ENCODE results near the gene C6orf163. TPM values are rescaled to one million over a fixed set of nuclear protein-coding genes. Genes with fewer than 3 reads are reported as not detected.

The C6orf163 gene
- total RNA-seq, 1 donor from 2014 or later: 2.1 TPM

- no peak for DNase-seq
- intact Hi-C loops (cut with DNase I): no loop called here
- no peak overlapping the region for H3K27ac ChIP-seq
Observed at GRCh38 chr6:87357479-87358196, 13.0 kb downstream of the C6orf163 start.

DNA sequence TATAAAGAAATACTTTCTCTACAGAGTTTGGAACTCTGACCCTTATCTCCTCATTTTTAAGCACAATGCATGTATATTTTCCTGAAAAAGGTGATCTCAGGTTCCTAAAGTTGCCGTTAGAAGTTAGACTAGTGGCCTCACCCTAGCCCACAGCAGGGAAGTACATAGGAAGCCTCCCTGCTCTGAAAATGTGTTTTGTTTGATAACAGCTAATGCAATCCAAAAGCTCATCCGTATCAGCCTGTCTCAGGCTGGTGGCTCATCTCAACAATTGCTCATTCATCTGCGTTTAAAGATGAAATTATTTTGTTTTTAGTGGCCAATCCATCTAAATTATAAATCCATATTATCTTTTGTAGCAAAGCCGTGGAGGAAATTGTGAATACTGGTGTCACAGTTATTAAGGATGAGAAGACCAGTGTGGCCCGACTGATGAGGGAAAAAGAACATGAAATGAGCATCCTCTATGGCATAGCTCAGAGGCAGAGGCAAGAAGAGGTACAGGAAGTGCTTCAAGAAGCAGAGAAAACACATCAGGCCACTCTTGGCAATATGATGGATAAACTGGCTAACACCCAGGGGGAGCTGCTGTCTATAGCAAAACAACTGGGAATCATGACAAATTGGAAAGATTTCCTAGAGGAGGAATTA lies 20.1 kb downstream of the C6orf163 start:
- no peaks in the 10 kb centered on the region for H3K27me3 ChIP-seq
- ATAC-seq (no peak), DNase-seq (no peak)
- no peaks in the 10 kb centered on the region for H3K9me3 ChIP-seq
- TF ChIP-seq, protein P1, sequence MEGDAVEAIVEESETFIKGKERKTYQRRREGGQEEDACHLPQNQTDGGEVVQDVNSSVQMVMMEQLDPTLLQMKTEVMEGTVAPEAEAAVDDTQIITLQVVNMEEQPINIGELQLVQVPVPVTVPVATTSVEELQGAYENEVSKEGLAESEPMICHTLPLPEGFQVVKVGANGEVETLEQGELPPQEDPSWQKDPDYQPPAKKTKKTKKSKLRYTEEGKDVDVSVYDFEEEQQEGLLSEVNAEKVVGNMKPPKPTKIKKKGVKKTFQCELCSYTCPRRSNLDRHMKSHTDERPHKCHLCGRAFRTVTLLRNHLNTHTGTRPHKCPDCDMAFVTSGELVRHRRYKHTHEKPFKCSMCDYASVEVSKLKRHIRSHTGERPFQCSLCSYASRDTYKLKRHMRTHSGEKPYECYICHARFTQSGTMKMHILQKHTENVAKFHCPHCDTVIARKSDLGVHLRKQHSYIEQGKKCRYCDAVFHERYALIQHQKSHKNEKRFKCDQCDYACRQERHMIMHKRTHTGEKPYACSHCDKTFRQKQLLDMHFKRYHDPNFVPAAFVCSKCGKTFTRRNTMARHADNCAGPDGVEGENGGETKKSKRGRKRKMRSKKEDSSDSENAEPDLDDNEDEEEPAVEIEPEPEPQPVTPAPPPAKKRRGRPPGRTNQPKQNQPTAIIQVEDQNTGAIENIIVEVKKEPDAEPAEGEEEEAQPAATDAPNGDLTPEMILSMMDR (IDR thresholded peaks at IDR 0.05): no peak
- no peaks in the 10 kb centered on the region for H3K36me3 ChIP-seq
- H3K4me3 ChIP-seq: no peak overlapping the region
- intact Hi-C loops (cut with DNase I): no loop called here
- no peak overlapping the region for H3K27ac ChIP-seq
- no peaks in the 10 kb centered on the region for H3K4me1 ChIP-seq

More at GRCh38 chr6:87357479-87358196, 13.0 kb downstream of the C6orf163 start:
- TF ChIP-seq, protein P1 (IDR thresholded peaks at IDR 0.05): no peak
- H3K9me3 ChIP-seq: no peaks in the 10 kb centered on the region
- no peaks in the 10 kb centered on the region for H3K4me1 ChIP-seq
- no peak overlapping the region for H3K4me3 ChIP-seq
- no peaks in the 10 kb centered on the region for H3K36me3 ChIP-seq
- ATAC-seq: no peak
- H3K27me3 ChIP-seq: no peaks in the 10 kb centered on the region

- no peaks in the 10 kb centered on the region for H3K9me3 ChIP-seq
- H3K36me3 ChIP-seq: no peaks in the 10 kb centered on the region
- intact Hi-C loops (cut with DNase I): no loop called here
- TF ChIP-seq, protein P1 (IDR thresholded peaks at IDR 0.05): no peak
- H3K4me3 ChIP-seq: no peak overlapping the region
- no peaks in the 10 kb centered on the region for H3K4me1 ChIP-seq
- ATAC-seq: no peak
- H3K27me3 ChIP-seq: no peaks in the 10 kb centered on the region
- no peak for DNase-seq
- no peak overlapping the region for H3K27ac ChIP-seq
Observed at GRCh38 chr6:87366072-87366827, 21.6 kb downstream of the C6orf163 start.

GRCh38 chr6:87366899-87367298 lies 22.3 kb downstream of the C6orf163 start:
- no peaks in the 10 kb centered on the region for H3K36me3 ChIP-seq
- H3K4me3 ChIP-seq: no peak overlapping the region
- H3K27me3 ChIP-seq: no peaks in the 10 kb centered on the region
- DNase-seq: no peak
- no peaks in the 10 kb centered on the region for H3K9me3 ChIP-seq
- intact Hi-C loops (cut with DNase I): no loop called here
- no peaks in the 10 kb centered on the region for H3K4me1 ChIP-seq
- H3K27ac ChIP-seq: no peak overlapping the region
- ATAC-seq: no peak
- TF ChIP-seq, protein P1 (IDR thresholded peaks at IDR 0.05): no peak

- Histone ChIP-seq H3K27me3 (no peaks in the 10 kb centered on the region), H3K9me3 (no peaks in the 10 kb centered on the region), H3K4me1 (no peaks in the 10 kb centered on the region), H3K36me3 (no peaks in the 10 kb centered on the region), H3K27ac (no peak overlapping the region), H3K4me3 (no peak overlapping the region)
- no peak for ATAC-seq
- no peak for DNase-seq
- intact Hi-C loops (cut with DNase I): no loop called here
- TF ChIP-seq, protein P1 (IDR thresholded peaks at IDR 0.05): no peak
Observed at GRCh38 chr6:87373377-87373776, 28.8 kb downstream of the C6orf163 start.

Measured in upper lobe of right lung (tissue), 1 donor.